HCT116 (cell line): Measurements from ENCODE around the gene SLC6A7.

Experiments used
- EGR1 ChIP-seq: IDR thresholded peaks from 2 replicates; pipeline ENCODE4 v1.6.1; 2012; ENCODE audit warnings: low read depth
- EZH2 ChIP-seq: fragments of 200-600 bp; sonication (generic); IDR thresholded peaks from 2 replicates; pipeline ENCODE4 v1.6.1; 2017; ENCODE audit warnings: antibody characterized with exemption, mixed run types
- EZH2phosphoT487 ChIP-seq: fragments of 200-600 bp; IDR thresholded peaks from 2 replicates; pipeline ENCODE4 v1.6.1; 2018; ENCODE audit warnings: antibody characterized with exemption, borderline replicate concordance
- POLR2A ChIP-seq: IDR thresholded peaks from 2 replicates; pipeline ENCODE4 v1.7.0; 2011; ENCODE audit warnings: borderline replicate concordance; ENCODE audit not compliant: insufficient read depth, insufficient read length; ENCODE audit errors: extremely low read depth
- POLR2AphosphoS5 ChIP-seq: IDR thresholded peaks from 2 replicates; pipeline ENCODE4 v1.6.1; 2011; ENCODE audit warnings: mild to moderate bottlenecking, low read depth, low read length, moderate library complexity
- RAD21 ChIP-seq: IDR thresholded peaks from 2 replicates; pipeline ENCODE4 v1.6.1; 2012; ENCODE audit warnings: low read depth, mild to moderate bottlenecking
- SP1 ChIP-seq: IDR thresholded peaks from 2 replicates; pipeline ENCODE4 v1.6.1; 2012; ENCODE audit warnings: low read depth
- SRF ChIP-seq: IDR thresholded peaks from 2 replicates; pipeline ENCODE4 v1.6.1; 2012; ENCODE audit warnings: low read depth
- TCF7L2 ChIP-seq: IDR thresholded peaks from 2 replicates; pipeline ENCODE4 v1.7.0; 2011; ENCODE audit warnings: borderline replicate concordance, inconsistent platforms; ENCODE audit not compliant: insufficient read depth, insufficient read length; ENCODE audit errors: extremely low read depth
- YY1 ChIP-seq: IDR thresholded peaks from 2 replicates; pipeline ENCODE4 v1.6.1; 2011; ENCODE audit warnings: low read length, low read depth, moderate library complexity, mild to moderate bottlenecking; ENCODE audit not compliant: insufficient replicate concordance; ENCODE audit errors: extremely low read depth
- TF ChIP-seq, protein P1 (sequence below), 3 experiments: fragments of 200-600 bp in 1 of 3; sonication (generic) in 1 of 3; IDR thresholded peaks in 2 of 3; conservative IDR thresholded peaks in 1 of 3; 2 replicates each; pipeline ENCODE4 v1.5.1; 2012 to 2017; ENCODE audit warnings: low read depth in 2 of 3, low read length in 2 of 3, antibody characterized with exemption in 1 of 3, borderline replicate concordance in 1 of 3, control low read depth in 1 of 3, mild to moderate bottlenecking in 1 of 3, mixed read lengths in 1 of 3, mixed run types in 1 of 3, moderate library complexity in 1 of 3; ENCODE audit not compliant: insufficient read depth in 1 of 3
- TF ChIP-seq, protein P2 (sequence below): IDR thresholded peaks from 2 replicates; pipeline ENCODE4 v1.6.1; 2012
- TF ChIP-seq, protein P3 (sequence below): IDR thresholded peaks from 2 replicates; pipeline ENCODE4 v1.6.1; 2011; ENCODE audit warnings: mild to moderate bottlenecking, low read length, moderate library complexity; ENCODE audit not compliant: insufficient replicate concordance; ENCODE audit errors: extremely low read depth

DNA sequence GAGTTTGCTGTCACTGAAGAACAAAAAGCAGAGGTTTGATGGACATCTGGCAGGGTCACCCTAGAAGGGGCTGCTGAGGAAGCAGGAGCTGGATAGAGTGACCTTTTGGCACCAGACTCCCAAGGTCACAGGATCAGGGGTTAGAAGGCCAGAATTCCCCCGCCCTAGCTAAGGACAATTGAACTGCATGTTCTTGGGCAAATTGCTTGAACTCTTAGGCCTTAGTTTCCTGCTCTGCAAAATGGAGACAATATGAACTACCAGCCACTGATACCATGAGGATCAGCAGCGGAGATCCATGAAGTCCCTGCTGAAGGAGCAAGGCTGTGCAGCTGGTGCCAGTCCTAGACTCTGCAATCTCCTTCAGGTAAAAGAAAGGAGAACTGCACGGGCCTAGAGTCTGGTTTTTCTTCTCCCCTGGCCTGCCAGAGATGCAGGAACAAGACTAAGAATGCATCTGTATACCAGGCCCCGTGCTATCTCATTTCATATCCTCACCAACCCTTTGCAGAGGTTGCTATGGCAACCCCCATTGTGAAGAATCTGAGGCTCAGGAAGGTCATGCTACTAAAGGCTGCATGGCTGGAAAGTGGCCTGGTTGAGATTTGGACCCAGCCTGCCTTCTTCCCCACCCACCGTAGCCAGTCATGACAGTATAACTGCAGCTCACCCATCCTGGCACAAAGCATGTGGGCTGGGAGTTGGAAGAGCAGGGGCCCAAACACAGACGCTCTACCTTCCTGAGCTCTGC, 66.0 kb downstream of the SLC6A7 start:
- no peak for TF ChIP-seq POLR2A
- no peak for TF ChIP-seq RAD21
- TF ChIP-seq YY1: no peak
- TF ChIP-seq, protein P1, sequence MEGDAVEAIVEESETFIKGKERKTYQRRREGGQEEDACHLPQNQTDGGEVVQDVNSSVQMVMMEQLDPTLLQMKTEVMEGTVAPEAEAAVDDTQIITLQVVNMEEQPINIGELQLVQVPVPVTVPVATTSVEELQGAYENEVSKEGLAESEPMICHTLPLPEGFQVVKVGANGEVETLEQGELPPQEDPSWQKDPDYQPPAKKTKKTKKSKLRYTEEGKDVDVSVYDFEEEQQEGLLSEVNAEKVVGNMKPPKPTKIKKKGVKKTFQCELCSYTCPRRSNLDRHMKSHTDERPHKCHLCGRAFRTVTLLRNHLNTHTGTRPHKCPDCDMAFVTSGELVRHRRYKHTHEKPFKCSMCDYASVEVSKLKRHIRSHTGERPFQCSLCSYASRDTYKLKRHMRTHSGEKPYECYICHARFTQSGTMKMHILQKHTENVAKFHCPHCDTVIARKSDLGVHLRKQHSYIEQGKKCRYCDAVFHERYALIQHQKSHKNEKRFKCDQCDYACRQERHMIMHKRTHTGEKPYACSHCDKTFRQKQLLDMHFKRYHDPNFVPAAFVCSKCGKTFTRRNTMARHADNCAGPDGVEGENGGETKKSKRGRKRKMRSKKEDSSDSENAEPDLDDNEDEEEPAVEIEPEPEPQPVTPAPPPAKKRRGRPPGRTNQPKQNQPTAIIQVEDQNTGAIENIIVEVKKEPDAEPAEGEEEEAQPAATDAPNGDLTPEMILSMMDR (IDR thresholded peaks at IDR 0.05 in 2 of 3, conservative IDR thresholded peaks at IDR 0.05 in 1 of 3; ENCODE audit: borderline replicate concordance in 1 of 3, insufficient read depth in 1 of 3, low read depth in 2 of 3, low read length in 2 of 3): no peak
- no peak for TF ChIP-seq EGR1
- no peak for TF ChIP-seq POLR2AphosphoS5
- TF ChIP-seq, protein P2, sequence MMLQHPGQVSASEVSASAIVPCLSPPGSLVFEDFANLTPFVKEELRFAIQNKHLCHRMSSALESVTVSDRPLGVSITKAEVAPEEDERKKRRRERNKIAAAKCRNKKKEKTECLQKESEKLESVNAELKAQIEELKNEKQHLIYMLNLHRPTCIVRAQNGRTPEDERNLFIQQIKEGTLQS: no peak
- no peak for TF ChIP-seq EZH2
- TF ChIP-seq SP1: no peak
- no peak for TF ChIP-seq SRF
- no peak for TF ChIP-seq EZH2phosphoT487
- TF ChIP-seq, protein P3, sequence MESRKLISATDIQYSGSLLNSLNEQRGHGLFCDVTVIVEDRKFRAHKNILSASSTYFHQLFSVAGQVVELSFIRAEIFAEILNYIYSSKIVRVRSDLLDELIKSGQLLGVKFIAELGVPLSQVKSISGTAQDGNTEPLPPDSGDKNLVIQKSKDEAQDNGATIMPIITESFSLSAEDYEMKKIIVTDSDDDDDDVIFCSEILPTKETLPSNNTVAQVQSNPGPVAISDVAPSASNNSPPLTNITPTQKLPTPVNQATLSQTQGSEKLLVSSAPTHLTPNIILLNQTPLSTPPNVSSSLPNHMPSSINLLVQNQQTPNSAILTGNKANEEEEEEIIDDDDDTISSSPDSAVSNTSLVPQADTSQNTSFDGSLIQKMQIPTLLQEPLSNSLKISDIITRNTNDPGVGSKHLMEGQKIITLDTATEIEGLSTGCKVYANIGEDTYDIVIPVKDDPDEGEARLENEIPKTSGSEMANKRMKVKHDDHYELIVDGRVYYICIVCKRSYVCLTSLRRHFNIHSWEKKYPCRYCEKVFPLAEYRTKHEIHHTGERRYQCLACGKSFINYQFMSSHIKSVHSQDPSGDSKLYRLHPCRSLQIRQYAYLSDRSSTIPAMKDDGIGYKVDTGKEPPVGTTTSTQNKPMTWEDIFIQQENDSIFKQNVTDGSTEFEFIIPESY: no peak
- TF ChIP-seq TCF7L2: no peak
